ENCODE results near the gene DDX10.

The DDX10 gene

GRCh38 chr11:108873941-108874340 is 209.1 kb downstream of the DDX10 start:
- no peak for TF ChIP-seq MAX (IDR thresholded peaks at IDR 0.05)
- no peak for TF ChIP-seq TEAD4 (IDR thresholded peaks at IDR 0.05)
- TF ChIP-seq REST (IDR thresholded peaks at IDR 0.05; ENCODE audit: low read depth) = no peak
- no peak for TF ChIP-seq RAD21 (IDR thresholded peaks at IDR 0.05; ENCODE audit: low read depth)
- TF ChIP-seq CREB1 (IDR thresholded peaks at IDR 0.05; ENCODE audit: low read depth) = no peak
- no peak for TF ChIP-seq YY1 (IDR thresholded peaks at IDR 0.05; ENCODE audit: low read depth)
- no peak for TF ChIP-seq USF1 (IDR thresholded peaks at IDR 0.05)
- no peak for TF ChIP-seq ZBTB7A (IDR thresholded peaks at IDR 0.05; ENCODE audit: low read depth)
- no peak for TF ChIP-seq NFIC (IDR thresholded peaks at IDR 0.05)
- no peak for TF ChIP-seq CEBPB (IDR thresholded peaks at IDR 0.05)
- no peak for TF ChIP-seq EGR1 (IDR thresholded peaks at IDR 0.05)
- no peak for TF ChIP-seq TCF12 (IDR thresholded peaks at IDR 0.05; ENCODE audit: low read depth)
- TF ChIP-seq TAF1 (IDR thresholded peaks at IDR 0.05; ENCODE audit: low read depth) = no peak
- no peak for TF ChIP-seq FOXM1 (IDR thresholded peaks at IDR 0.05; ENCODE audit: borderline replicate concordance, low read depth)
- no peak for TF ChIP-seq EP300 (IDR thresholded peaks at IDR 0.05; ENCODE audit: borderline replicate concordance)

GRCh38 chr11:108875134-108875533 is 210.3 kb downstream of the DDX10 start:
- no peak for TF ChIP-seq NFIC (IDR thresholded peaks at IDR 0.05)
- no peak for TF ChIP-seq REST (IDR thresholded peaks at IDR 0.05; ENCODE audit: low read depth)
- no peak for TF ChIP-seq CREB1 (IDR thresholded peaks at IDR 0.05; ENCODE audit: low read depth)
- no peak for TF ChIP-seq ZBTB7A (IDR thresholded peaks at IDR 0.05; ENCODE audit: low read depth)
- no peak for TF ChIP-seq EP300 (IDR thresholded peaks at IDR 0.05; ENCODE audit: borderline replicate concordance)
- no peak for TF ChIP-seq CEBPB (IDR thresholded peaks at IDR 0.05)
- no peak for TF ChIP-seq TAF1 (IDR thresholded peaks at IDR 0.05; ENCODE audit: low read depth)
- no peak for TF ChIP-seq EGR1 (IDR thresholded peaks at IDR 0.05)
- no peak for TF ChIP-seq TCF12 (IDR thresholded peaks at IDR 0.05; ENCODE audit: low read depth)
- TF ChIP-seq YY1 (IDR thresholded peaks at IDR 0.05; ENCODE audit: low read depth) = no peak
- no peak for TF ChIP-seq FOXM1 (IDR thresholded peaks at IDR 0.05; ENCODE audit: borderline replicate concordance, low read depth)
- TF ChIP-seq MAX (IDR thresholded peaks at IDR 0.05) = no peak
- no peak for TF ChIP-seq RAD21 (IDR thresholded peaks at IDR 0.05; ENCODE audit: low read depth)
- TF ChIP-seq TEAD4 (IDR thresholded peaks at IDR 0.05) = no peak
- TF ChIP-seq USF1 (IDR thresholded peaks at IDR 0.05) = no peak

- TF ChIP-seq USF1 (IDR thresholded peaks at IDR 0.05) (no peak), YY1 (IDR thresholded peaks at IDR 0.05; ENCODE audit: low read depth) (no peak), FOXM1 (IDR thresholded peaks at IDR 0.05; ENCODE audit: borderline replicate concordance, low read depth) (no peak), RAD21 (IDR thresholded peaks at IDR 0.05; ENCODE audit: low read depth) (no peak), CREB1 (IDR thresholded peaks at IDR 0.05; ENCODE audit: low read depth) (no peak), CEBPB (IDR thresholded peaks at IDR 0.05) (no peak)
Observed at GRCh38 chr11:108877178-108877577, 212.3 kb downstream of the DDX10 start.

GRCh38 chr11:108880510-108880909 is 215.6 kb downstream of the DDX10 start:
- TF ChIP-seq CEBPB (IDR thresholded peaks at IDR 0.05) (no peak), MAX (IDR thresholded peaks at IDR 0.05) (no peak), TEAD4 (IDR thresholded peaks at IDR 0.05) (no peak), REST (IDR thresholded peaks at IDR 0.05; ENCODE audit: low read depth) (no peak), FOXM1 (IDR thresholded peaks at IDR 0.05; ENCODE audit: borderline replicate concordance, low read depth) (no peak), YY1 (IDR thresholded peaks at IDR 0.05; ENCODE audit: low read depth) (no peak), EP300 (IDR thresholded peaks at IDR 0.05; ENCODE audit: borderline replicate concordance) (no peak)
